ENCODE data around the gene GTF2IRD1. TPM values are rescaled to one million over a fixed set of nuclear protein-coding genes. Genes with fewer than 3 reads are reported as not detected.
"Not testable (repeated sequence)": the region's sequence is repeated elsewhere in the genome, so short reads cannot be mapped to it uniquely, and the experiment has no call there.

The GTF2IRD1 gene
- total RNA-seq, 1 donor from 2014 or later: 21.7 TPM

- ATAC-seq (ENCODE audit: poor library complexity) (no peak), DNase-seq (no peak)
- intact Hi-C loops (cut with DNase I): no loop called here
Measured at GRCh38 chr7:74420006-74420405, 33.7 kb upstream of the GTF2IRD1 start.

GRCh38 chr7:74424291-74424880 is 29.3 kb upstream of the GTF2IRD1 start:
- DNase-seq (no peak), ATAC-seq (ENCODE audit: poor library complexity) (no peak)
- intact Hi-C loops (cut with DNase I): no loop called here

GRCh38 chr7:74428023-74428422 is 25.7 kb upstream of the GTF2IRD1 start:
- DNase-seq: no peak
- intact Hi-C loops (cut with DNase I): no loop called here
- no peak for ATAC-seq (ENCODE audit: poor library complexity)

GRCh38 chr7:74429153-74429747 is 24.5 kb upstream of the GTF2IRD1 start:
- intact Hi-C loops (cut with DNase I): no loop called here
- DNase-seq (no peak), ATAC-seq (ENCODE audit: poor library complexity) (no peak)

- DNase-seq; ATAC-seq (ENCODE audit: poor library complexity); intact Hi-C loops (cut with DNase I): not testable (repeated sequence)
Measured at GRCh38 chr7:74430409-74430808, 23.3 kb upstream of the GTF2IRD1 start.

GRCh38 chr7:74430961-74431466 is 22.7 kb upstream of the GTF2IRD1 start:
- intact Hi-C loops (cut with DNase I): no loop called here
- peak; percentile 36 for ATAC-seq (ENCODE audit: poor library complexity)
- no peak for DNase-seq

- ATAC-seq (ENCODE audit: poor library complexity); intact Hi-C loops (cut with DNase I); DNase-seq: not testable (repeated sequence)
Measured at GRCh38 chr7:74437291-74437571, 16.5 kb upstream of the GTF2IRD1 start.

- no peak for ATAC-seq (ENCODE audit: poor library complexity)
- intact Hi-C loops (cut with DNase I): no loop called here
- DNase-seq: no peak
Measured at GRCh38 chr7:74438327-74438726, 15.4 kb upstream of the GTF2IRD1 start.

- intact Hi-C loops (cut with DNase I): no loop called here
Measured at GRCh38 chr7:74439541-74439940, 14.2 kb upstream of the GTF2IRD1 start.

GRCh38 chr7:74440143-74440542 is 13.6 kb upstream of the GTF2IRD1 start:
- ATAC-seq (ENCODE audit: poor library complexity); intact Hi-C loops (cut with DNase I); DNase-seq: not testable (repeated sequence)

More at GRCh38 chr7:74439541-74439940, 14.2 kb upstream of the GTF2IRD1 start:
- ATAC-seq (ENCODE audit: poor library complexity) (no peak), DNase-seq (no peak)

GRCh38 chr7:74441801-74442200 is 11.9 kb upstream of the GTF2IRD1 start:
- no peak for ATAC-seq (ENCODE audit: poor library complexity)
- no peak for DNase-seq
- intact Hi-C loops (cut with DNase I): no loop called here

GRCh38 chr7:74443543-74444247 is 10.0 kb upstream of the GTF2IRD1 start:
- DNase-seq (no peak), ATAC-seq (ENCODE audit: poor library complexity) (no peak)
- intact Hi-C loops (cut with DNase I): no loop called here

- ATAC-seq (ENCODE audit: poor library complexity): no peak
- no peak for DNase-seq
- intact Hi-C loops (cut with DNase I): no loop called here
Measured at GRCh38 chr7:74449144-74449543, 4.6 kb upstream of the GTF2IRD1 start.

GRCh38 chr7:74449809-74450397 is 3.8 kb upstream of the GTF2IRD1 start:
- DNase-seq: peak; percentile 49
- ATAC-seq (ENCODE audit: poor library complexity): peak; percentile 34

GRCh38 chr7:74452748-74453321 is 871 bp upstream of the GTF2IRD1 start:
- no peak for DNase-seq
- intact Hi-C loops (cut with DNase I): loop anchor here (10.0 kb wide), 1 partner anchor 82 kb away; no protein-coding TSS in a partner anchor
- peak; percentile 16 for ATAC-seq (ENCODE audit: poor library complexity)

More at GRCh38 chr7:74449809-74450397, 3.8 kb upstream of the GTF2IRD1 start:
- intact Hi-C loops (cut with DNase I): loop anchor here (10.0 kb wide), 1 partner anchor 85 kb away; no protein-coding TSS in a partner anchor

GRCh38 chr7:74454021-74454924 is 567 bp downstream of the GTF2IRD1 start:
- intact Hi-C loops (cut with DNase I): loop anchor here (10.0 kb wide), 1 partner anchor 81 kb away; no protein-coding TSS in a partner anchor
- peak; percentile 32 for ATAC-seq (ENCODE audit: poor library complexity)
- no peak for DNase-seq

- DNase-seq (no peak), ATAC-seq (ENCODE audit: poor library complexity) (peak; percentile 11)
- intact Hi-C loops (cut with DNase I): loop anchor here (10.0 kb wide), 1 partner anchor 80 kb away; no protein-coding TSS in a partner anchor
Measured at GRCh38 chr7:74454925-74455288, 1.2 kb downstream of the GTF2IRD1 start.

- DNase-seq: peak; percentile 70
- intact Hi-C loops (cut with DNase I): loop anchor here (10.0 kb wide), 1 partner anchor 79 kb away; no protein-coding TSS in a partner anchor
- ATAC-seq (ENCODE audit: poor library complexity): peak; percentile 74
Measured at GRCh38 chr7:74455291-74455804, 1.6 kb downstream of the GTF2IRD1 start.

Data from Right ventricle myocardium superior (tissue), 1 donor.